Skeletal muscle cell (primary cell): ENCODE results near the gene NAV2.

Source experiments
- DNase-seq: peaks from one replicate; pipeline ENCODE4 v3.0.0-alpha.2; 2010; ENCODE audit warnings: low read depth
- H3K4me3 ChIP-seq: 2 replicates; pipeline ENCODE4 v1.5.1; 2011; ENCODE audit warnings: low read depth, mild to moderate bottlenecking, control low read depth, low read length, moderate library complexity

NAV2 gene

DNA sequence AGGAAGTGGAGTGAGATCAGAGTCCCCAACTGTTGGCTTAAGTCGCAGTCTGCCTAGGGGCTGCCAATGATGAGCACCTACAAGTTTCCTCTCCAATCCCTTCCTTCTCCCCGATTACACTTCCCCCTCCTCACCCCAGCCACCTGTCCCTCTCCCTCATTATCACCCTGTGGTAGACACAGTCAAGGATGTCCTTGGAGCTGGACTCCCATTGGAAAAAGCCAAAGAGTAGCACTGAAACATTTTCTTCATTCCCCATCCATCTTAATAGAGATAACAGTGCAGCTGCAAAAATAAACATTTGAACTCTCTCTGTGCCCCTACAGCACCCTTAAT, 301.4 kb downstream of the NAV2 start:
- no peak overlapping the region for H3K4me3 ChIP-seq
- DNase-seq, result no peak

DNA sequence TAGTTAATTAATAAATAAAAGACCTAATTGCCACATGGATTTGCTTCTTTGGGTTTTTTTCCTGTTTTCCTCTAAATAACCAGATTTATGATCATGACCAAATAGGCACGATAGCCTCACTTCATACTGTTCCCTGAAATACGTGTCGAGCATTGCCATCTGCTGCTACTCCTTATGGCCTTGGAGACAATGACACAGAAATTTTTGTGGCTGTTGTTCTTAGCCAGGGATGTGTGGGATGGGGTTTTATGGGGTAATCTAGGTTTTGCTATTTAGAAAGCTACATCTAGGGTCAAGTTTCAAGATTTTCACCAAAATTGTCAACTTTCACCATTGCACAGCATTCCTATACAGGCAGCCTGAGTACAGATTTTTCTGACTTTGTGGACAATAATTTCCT, 302.5 kb downstream of the NAV2 start:
- DNase-seq, result no peak

DNA sequence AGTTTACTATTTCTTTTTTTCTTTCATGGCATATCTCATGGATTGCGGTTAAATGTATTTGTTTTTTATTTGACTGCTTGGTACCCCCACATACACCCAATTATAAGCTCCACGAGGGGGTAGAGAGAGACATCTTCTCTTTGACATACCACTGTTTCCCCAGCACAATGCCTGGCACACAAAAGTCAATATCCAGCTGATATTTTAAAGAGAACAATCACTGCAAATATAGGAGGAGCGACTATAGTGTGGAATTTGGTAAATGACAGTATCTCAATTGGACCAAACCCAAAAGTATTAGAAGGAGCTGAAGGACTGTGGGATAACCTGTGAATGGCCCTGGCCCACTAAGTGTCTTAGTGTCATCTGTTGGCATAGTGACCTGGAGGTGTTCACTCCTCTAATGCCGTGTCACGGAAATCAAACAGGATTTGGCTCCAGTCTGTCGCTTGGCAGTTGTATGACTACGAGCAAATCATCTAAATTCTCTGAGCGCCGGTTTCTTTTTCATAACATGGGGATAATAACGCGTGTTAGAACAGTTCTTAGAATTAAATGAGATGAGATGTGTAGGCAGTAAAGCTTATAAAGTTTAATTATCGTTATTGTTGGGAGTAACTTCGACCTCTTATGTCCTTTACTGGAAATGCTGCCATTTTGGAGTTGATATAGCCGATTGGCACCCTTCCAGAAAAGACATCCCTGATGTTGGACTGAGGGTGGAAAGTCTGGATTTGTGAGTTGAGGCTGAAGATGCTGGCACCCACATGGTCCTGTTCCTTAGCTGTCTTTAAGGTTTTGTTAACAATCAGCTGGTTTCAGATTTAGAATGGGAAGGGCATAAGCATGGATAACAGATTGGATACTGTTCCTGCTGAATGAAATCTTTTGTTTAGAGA, 303.1 kb downstream of the NAV2 start:
- no peak overlapping the region for H3K4me3 ChIP-seq
- DNase-seq, result no peak

More for the DNA sequence above, 302.5 kb downstream of the NAV2 start:
- H3K4me3 ChIP-seq, result no peak overlapping the region

DNA sequence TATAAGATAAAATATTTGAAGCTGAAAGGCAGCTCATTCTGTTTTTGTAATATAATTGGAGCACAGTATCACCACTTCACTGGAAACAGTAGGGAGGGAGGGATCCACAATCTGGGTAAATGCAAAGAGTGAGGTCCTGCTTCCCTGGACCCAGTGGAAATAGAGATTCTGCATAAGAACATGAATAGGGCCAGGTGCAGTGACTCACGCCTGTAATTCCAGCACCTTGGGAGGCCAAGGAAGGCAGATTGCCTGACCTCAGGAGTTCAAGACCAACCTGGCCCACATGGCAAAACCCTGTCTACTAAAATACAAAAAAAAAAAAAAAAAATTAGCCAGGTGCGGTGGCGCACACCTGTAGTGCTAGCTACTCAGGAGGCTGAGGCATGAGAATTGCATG, 303.9 kb downstream of the NAV2 start:
- no peak overlapping the region for H3K4me3 ChIP-seq
- no peak for DNase-seq

DNA sequence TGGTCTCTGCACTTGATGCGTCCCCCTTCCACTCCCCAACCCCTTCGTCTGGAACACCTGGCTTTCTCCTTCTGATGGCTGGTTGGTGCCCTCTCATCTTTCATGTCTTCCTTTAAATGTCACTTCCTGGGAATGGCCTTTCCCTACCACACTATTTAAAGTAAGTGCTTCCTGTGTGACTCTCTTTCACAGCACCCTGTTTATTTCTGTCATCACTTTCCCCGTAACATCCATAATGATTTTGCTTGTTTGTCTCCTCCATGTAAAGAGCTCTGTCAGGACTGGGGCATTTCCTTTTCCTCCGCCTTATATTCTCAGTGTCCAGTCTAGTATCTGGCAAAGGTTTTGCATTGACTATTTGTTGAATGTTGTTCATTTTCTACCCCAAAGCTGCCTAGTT, 304.7 kb downstream of the NAV2 start:
- no peak overlapping the region for H3K4me3 ChIP-seq
- no peak for DNase-seq

DNA sequence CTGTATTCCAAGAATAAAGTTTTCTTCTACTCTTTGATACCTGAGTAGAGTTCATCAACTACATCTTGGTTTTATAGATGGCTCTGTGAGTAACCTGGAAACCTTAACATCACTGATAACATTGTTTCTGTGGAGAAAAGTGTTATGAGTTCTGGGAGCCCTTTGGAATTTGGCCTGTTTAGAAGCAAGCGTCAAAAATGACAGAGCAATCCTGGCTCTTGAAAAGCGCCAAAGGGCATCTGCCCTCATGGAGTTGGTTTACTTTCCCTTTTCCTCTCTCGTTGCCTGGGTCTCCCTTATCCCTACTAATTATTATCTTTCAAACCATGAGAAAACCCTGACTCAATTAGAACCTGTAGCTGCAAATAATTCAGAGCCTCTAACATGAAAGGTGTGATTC, 307.6 kb downstream of the NAV2 start:
- DNase-seq, result no peak
- H3K4me3 ChIP-seq, result no peak overlapping the region

DNA sequence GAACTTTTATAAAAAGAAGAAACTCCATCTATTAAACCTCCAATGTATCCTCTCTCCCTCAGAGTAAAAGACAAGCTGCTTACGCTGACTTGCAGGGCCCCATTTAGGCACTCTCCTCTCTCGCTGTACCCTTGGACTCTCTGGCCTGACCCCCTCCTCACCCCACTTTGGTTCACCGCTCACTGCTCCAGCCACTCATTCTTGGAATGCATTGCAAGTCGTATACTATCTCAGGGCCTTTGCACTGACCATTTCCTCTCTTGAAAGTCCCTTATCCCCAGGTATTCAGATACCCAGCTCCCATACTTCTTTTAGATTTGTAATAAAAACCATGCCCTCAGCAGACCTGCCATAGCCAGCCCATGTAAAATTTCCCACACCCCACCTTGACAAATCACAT, 308.1 kb downstream of the NAV2 start:
- H3K4me3 ChIP-seq, result no peak overlapping the region
- no peak for DNase-seq

DNA sequence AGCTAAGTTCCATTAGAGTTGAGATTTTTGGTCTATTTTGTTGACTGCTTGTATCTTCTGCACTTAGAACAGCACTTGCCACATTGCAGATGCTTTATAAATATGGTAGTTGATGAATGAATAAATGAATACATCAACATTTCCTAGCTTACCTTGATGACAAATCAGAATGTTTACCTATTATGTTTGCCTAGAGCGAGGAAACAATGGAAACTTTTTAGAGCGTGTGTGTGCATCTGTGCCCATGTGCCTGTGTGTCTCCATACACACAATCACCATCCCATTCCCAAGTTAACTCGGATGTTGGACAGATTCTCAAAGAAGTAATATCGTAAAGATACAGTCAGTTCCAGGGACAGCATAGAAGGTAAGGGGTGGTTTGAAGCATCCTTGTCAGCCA, 308.6 kb downstream of the NAV2 start:
- no peak overlapping the region for H3K4me3 ChIP-seq
- DNase-seq, result no peak

DNA sequence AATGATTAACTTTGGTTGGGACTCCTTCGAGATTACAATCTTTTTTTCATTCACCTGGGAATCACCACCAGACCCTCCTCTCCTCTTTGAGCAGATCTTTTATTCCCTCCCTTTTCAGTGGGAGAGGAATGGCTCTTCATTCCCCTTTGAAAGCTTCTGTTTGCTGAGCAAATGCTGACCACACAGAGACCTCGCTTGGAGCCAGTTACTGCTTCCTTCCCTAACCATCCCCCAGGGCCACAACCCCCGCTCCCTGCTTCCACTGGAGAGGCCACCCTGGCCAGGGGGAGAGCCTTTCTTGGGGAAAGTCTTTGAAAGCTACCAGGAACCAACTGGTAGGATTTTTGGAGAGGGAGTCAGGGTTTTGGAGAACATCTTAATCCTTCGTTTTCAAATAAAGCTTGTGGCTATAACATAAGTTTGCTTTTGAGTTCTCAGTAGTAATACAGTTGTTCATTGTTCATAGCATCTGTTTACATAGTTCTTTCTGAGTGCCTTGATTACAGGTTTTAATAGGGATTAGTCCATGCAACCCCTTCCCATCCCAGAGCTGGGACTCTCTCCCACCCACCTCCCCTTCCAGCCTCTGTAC, 309.2 kb downstream of the NAV2 start:
- DNase-seq, result no peak
- no peak overlapping the region for H3K4me3 ChIP-seq

DNA sequence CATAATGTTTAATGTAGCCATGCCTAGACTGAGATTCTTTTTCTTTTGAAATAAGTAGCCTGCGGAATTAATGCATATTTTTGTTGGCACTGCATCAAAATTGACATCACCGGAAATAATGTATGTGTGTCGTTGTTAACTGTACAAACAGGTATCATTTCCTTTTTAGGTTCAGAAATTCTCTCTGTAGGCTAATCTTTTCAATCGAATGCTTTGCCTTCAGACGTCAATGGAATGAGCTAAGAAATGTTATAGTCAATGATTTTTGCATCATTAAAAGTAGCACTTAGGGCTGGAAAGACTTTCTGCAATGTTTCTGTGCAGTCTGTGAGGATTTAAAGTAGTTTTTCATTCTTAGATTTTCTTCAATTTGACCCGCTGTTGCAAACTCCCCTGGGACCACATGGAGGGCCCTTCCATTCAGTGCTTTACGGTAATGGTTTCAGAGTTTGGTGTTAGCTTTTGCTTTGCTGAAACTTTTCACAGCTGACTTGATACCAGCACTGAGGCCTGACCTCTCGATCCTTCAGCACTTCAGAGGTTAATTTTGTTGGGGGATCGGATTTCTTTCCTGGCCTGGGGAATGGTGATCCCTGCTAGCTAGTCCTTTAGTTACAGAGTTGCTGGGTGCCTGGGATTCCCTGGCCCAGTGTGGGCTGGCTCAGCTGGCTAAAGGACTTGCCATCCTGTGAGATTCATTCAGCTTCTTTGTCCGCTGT, 309.9 kb downstream of the NAV2 start:
- H3K4me3 ChIP-seq, result peak overlapping the region; percentile 40
- DNase-seq, result peak; percentile 63

DNA sequence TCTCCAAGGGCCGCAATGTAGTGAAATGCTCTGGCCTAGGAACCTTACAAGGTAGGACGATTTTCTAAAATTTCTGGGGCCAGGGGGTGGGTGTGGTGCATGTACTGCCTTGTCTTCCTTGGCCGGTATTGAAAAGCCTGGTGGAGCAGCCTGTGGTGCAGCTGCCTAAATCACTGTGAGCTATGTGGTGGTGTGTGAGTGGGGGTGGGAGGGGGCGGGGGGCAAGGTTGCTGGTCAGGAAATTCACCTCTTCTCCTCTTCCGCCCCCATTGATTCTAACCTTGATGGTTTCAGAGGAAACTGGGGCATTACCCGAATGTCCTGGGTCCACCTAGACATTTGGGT, 310.4 kb downstream of the NAV2 start:
- H3K4me3 ChIP-seq, result peak overlapping the region; percentile 40

DNA sequence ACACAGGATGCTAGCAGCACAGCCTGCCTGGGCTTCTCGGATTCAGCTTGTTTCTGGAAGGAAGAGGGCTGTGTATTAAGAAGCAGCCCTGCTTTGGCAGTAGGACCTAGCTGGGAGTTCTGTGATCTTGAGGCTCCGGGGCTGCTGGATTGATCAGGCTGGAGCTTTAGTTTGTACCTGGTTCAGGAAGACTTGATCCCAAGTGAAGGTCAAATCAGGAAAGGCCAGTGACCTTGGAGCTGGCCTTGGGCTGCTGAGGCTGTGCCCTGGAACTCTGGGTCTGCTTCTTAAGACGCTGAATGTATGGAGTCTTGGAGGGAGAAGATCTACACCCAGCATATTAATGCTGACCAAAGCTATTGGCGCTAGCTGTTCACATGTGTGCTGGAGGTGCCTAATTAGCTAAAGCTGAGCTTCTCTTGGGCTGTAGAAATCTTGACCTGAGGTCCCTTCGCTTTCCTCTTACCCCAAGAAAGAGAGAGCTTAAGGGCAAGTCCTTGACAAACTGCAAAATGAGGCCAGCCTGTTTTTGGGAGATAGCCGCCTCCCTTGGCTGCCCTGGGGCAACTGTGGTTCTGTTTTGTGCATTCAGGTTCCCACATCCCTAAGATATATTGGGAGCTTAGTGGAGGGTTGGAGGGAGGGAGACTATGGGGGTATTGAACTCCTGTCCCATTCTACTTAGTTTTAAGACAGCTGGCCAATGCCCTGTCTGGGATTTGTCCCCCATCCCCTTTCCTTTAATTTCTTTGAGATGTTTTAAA, 311.7 kb downstream of the NAV2 start:
- H3K4me3 ChIP-seq, result peak overlapping the region; percentile 40
- no peak for DNase-seq

More for the DNA sequence above, 310.4 kb downstream of the NAV2 start:
- DNase-seq, result no peak

DNA sequence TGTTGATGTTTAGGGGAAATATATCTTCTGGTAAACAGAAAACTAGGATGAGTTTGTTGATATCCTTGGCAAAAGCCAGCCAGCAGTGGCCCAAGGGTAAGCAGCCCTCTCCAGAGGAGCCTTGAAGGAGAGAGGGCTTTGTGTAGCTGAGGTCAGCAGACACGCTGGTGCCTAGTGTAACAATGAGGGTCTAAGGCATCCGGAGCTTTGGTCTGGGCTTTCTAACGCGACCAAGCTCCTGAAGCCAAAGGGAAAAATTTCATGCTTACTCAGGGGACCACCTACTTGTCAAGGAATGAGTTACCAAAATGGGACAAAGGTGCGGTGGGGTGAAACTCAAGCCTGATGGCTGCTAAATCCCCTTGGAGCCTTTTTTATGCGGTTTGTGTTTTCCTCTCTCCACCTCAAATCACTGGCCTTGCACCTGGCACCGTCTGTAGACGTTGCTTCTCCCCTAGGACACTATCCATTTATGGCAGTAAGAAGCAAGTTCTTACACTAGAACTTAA, 312.7 kb downstream of the NAV2 start:
- no peak for DNase-seq
- no peak overlapping the region for H3K4me3 ChIP-seq

DNA sequence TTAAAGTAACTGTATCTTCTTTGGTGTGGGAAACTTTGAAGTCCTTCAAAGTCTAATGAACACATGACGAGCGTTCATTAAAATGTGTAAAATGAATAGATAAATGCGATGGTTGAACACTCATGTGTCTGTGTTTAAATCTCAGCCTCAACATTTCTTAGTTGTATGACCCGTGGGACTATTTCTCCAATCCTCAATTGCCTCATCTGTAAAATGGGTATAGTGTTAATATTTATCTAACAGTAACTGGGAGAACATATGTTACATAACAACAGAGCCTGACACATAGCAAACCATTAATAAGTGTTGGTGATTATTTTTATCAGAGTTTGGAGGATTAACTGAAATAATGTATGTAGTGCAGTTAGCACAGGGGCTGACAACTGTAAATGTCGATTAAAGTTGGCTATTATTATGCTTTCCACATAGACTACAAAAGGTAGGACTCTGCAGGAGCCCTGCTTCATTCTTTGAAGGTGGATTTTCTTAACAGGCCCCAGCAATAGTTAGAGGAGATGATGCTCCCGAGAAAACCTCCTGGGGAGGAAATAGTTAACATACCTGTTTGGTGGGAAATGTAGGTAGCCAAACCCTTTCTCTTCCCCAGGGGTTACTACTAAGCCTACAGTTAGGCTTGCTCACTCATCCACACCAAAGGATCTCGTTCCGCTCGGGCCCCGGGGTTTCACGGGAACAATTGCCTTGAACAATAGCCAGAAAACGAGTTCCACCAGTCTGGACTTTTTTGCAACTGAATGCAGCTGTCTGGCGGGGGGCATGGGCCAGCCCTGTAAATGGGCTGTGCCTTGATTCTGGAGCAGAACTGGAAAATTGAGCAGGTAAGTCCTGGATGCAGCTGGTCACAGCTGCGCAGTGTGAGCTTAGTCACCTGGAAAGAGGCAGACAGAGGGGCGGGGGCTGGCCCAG, 314.3 kb downstream of the NAV2 start:
- no peak overlapping the region for H3K4me3 ChIP-seq
- DNase-seq, result no peak

DNA sequence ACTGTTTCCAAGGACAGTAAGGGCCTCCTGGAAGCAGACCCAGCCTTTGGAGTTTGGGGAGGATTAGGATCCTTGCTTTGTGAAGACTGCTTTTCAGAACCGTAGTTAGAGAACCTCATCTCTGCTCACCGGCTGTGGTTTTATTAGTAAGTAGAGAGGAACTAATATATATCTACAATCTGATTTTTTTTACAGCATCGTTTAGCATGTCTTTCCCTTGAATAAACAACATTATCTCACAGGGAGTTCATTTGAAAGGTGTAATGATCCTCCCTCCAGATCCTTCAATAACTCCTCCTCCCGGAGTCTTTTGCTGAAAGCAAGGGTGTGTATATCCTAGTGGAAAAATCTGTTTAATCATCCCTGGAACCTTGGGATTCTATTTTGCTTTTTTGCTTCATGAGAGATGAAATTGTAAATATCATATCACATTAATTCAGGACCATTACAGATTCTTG, 314.9 kb downstream of the NAV2 start:
- DNase-seq, result no peak
- no peak overlapping the region for H3K4me3 ChIP-seq

DNA sequence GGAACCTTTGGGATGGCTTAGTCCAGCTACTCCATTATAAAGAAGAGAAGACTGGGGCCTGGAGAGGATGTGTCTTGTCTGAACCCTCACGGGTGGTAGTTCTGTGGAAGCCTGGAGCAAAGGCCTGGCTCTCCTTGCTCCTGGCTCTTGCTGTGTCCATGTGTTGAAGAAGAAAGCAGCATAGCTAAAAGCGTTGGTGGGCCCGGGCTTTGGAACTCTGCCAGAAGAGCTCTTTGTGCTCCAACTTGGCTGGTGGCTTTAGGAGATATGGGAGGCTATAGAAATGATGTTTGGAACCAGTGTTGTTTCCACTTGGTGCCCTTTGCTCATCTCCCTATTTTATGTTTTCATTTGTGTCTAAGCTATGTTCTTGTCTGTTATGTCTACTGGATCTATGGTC, 316.6 kb downstream of the NAV2 start:
- H3K4me3 ChIP-seq, result no peak overlapping the region
- no peak for DNase-seq

DNA sequence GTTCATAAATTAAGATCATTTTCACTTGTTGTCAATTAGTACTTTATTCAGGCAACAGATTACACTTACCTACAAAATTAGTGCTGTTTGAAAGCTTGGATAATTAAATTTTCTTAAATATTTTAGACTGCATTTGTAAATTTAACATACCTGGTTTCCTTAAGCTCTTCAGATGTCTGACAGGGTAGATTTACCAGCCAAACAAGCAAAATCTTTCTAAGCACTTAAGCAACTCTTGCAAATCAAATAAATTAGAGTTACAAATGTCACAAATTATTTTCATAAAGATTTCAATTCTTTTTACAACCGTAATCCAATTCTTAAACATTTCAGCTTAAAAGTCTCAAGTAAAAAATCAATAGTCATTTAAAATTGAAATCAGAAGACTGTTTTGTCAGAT, 317.8 kb downstream of the NAV2 start:
- no peak for DNase-seq

DNA sequence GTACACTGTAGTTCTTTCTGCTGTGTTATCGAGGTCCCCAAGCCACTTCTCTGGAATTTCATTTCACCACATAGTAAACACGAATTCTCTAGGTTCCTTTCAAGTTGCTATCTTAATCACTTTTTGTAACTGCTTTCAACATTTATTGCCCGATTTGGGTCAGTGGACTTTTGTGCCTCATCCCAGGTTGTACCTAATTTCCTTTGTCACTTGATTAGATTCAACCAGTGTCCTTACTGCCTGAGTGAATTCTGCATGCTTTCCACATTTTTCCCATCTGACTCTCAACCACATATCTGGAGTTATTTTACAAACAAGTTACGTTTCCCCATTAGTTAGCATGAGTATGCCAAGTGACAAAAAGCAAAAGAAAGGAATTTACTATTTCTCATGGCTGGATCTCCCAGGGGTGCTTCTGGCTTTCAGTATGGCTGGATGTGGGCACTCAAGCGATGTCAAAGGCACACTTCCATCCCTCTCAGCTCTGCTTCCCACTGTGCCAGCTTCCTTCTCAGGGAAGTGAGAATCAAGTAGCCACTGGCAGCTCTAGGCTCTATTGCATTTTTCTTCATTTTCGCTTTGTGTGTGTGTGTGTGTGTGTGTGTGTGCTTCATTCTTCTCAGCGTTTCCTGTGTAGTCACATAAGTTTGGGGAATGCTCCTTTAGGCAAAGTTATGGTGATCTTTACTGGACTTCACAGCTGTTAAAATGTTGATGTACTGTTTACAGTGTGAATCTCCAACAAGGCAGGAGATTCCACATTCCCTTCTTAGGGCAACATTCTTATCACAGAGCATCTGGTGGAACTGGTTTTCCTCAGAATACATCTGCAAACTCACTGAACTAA, 318.7 kb downstream of the NAV2 start:
- H3K4me3 ChIP-seq, result no peak overlapping the region
- DNase-seq, result peak; percentile 81

More for the DNA sequence above, 317.8 kb downstream of the NAV2 start:
- H3K4me3 ChIP-seq, result no peak overlapping the region
